HG02938 (cell line): ENCODE measurements around the gene SEC24A.
"Not testable (repeated sequence)": the region's sequence is repeated elsewhere in the genome, so short reads cannot be mapped to it uniquely, and the experiment has no call there.

Experiments used
- ATAC-seq: cut with Tn5 transposase; IDR thresholded peaks from one replicate; pipeline ENCODE4 v1.9.1; 2021; ENCODE audit warnings: mild to moderate bottlenecking, moderate library complexity; ENCODE audit not compliant: unreplicated experiment

SEC24A gene

DNA sequence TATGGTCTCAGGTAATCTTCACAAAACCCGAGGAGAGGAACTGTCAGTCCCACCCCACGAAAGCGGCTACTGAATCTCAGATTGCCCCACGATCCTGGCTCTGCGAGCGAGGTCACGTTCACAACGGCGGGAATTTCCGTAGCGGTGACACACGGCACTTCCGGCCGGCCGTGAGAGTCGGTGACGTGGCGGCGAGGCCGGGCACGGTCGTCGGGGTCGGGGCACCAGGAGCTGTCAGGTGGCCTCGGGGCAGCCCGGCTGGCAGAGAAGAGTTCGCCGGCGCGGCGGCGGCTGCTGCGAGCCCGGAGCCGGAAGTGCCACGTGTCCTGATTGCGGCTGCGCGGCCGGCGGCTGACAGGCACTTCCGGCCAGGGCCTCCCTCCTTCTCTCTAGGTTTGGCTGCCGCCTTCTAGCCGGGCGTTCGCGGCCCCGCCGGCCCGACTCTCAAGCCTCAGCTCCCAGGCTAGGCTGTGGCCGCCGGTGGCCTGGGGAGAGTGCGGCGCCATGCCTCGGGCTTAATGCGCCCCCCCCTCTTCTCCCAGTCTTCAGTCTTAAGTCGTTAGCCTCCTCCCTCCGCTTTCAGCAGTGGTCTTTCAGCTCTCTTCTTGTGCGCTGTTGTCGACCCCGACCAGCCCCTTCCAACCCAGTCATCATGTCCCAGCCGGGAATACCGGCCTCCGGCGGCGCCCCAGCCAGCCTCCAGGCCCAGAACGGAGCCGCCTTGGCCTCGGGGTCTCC, at the start of gene SEC24A:
Gene SEC24A (plus strand): TSS at position 361 of the 738 bp plus-strand sequence. CDS start 292 bp downstream, at position 653.
- ATAC-seq: peak; percentile 69

- not testable (repeated sequence) for ATAC-seq
These were observed 48.8 kb upstream of the SEC24A start for GRCh38 chr5:134599820-134600219.

DNA sequence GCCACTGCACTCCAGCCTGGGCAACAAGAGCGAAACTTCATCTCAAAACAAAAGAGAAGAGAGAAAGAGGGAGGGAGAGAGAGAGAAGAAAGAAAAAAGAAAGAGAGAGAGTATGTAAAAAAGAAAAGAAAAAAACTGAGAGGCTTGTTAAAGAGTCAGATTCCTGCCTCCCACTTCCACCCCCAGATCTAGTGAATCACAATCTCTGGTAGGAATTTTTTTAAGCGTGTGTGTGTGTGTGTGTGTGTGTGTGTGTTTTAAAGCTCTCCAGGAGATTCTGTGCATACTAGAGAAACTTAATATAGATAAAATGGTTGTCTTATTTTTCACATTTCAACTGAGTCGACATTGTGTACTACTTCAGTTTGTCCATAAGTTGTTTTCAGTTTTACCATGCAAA, 48.0 kb upstream of the SEC24A start:
- ATAC-seq: no peak

DNA sequence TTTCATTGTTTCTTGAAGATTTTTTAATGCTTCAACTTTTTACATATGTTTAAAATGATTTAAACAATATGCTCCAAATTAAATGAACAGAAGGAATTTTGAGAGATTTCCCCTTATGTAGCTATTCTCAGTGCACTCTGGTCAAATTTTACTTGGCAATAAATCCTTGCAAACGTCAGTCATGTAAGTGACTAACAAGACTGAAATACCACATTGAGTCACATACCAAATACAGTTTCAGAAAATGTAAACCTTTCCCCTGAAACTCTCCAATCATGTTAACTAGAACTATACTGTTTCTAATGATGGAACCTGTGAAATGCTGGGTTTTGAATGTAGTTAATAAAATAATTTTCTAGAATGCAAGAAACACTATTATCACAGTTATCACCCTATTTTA, 45.5 kb upstream of the SEC24A start:
- ATAC-seq: no peak

DNA sequence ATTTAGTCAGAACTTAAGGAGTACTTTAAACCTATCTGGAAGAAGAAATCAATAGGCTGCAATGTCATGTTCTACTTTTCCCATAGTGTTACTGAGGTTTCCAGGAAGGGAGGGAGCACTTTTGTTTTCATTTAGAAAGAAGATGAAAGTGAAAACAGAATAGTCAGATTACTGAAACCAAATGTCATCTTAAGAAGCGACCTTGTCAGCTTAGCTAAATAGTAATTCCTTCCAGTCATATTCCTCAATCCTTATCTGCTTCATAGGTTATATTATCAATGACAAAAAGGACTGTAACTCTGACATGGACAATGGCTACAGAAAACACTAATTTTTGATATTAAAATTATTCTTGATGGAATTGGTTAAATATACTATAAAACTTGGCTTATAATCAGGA, 43.7 kb upstream of the SEC24A start:
- ATAC-seq: no peak

DNA sequence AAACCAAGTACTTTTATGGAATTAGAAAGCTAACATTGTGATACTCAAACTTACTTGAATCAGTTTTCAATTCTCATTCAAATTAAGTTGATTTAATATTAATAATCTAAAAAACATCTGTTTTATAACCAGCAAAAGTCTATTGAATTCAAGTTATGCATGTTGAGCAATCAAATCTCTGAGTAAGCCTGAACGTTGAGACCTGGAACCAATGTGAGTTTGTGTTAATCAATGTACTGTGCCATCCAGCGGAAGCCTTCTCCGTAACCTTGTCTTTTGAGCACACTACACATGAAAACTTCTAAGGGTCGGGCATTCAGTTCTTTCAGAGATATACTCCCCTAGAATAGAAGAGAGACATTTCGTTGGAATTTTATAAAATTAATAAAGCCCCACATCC, 41.9 kb upstream of the SEC24A start:
- no peak for ATAC-seq

DNA sequence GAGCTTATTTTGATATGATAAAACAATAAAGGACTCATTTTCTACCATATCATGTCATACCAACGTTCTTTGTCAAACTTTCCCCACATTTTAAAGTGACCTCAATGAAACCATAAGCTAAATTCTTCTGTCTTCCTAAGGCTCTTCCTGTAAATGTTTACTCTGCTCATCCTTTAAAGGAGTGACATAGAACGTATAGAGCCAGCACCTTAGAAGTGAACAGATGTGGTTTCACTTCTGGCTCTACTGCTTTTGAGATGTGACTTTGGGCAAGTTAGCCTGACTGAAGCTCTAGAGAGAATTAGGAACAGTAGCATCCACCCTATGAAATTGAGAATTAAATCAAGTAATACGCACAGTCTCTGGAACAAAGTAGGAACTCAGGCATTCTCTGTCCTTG, 40.0 kb upstream of the SEC24A start:
- no peak for ATAC-seq

DNA sequence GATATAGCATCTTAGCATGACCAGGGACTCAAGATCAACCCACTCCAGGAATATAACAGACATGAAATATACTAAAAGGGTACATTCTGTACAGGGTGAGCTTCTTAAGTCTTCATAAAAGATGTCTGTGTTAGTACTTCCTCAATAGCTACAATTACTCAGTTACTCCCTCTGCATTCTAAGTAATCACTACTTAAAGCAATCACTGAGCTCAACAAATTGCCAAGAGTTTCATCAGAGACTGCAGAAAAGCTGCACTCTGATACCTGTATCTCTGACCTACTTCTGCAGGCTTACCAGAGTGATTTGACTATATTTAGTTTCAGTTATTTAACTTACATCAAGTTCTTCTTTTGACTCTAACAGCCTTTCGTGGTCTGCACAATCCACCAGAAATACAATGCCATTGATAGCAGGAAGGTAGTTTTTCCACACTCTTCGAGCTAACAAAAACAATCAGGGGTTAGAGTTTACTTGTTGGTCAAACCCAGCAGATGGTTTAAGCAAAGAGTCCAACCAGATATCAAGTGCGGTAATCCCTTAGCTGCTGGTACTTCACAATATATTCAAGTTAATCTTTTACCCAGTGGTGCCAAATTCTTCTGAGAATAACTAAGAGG, 39.2 kb upstream of the SEC24A start:
- peak; percentile 70 for ATAC-seq

- no peak for ATAC-seq
These were observed 37.9 kb upstream of the SEC24A start for GRCh38 chr5:134610725-134611124.

GRCh38 chr5:134611515-134611914, 37.1 kb upstream of the SEC24A start:
- no peak for ATAC-seq

- no peak for ATAC-seq
These were observed 34.0 kb upstream of the SEC24A start for GRCh38 chr5:134614450-134615085.

DNA sequence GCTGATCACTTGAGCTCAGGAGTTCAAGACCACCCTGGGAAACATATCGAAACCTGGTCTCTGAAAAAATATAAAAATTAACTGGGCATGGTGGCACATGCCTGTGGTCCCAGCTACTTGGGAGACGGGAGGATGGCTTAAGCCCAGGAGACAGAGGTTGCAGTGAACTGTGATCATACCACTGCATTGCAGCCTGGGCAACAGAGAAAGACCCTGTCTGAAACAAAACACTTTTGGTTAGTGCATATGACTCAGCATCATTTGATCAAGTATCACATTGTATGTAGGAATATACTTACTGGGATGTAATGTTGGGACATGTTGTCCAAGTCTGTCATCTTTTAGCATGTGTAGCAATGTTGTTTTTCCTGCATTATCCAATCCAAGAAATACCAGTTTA, 28.0 kb upstream of the SEC24A start:
- ATAC-seq: no peak

DNA sequence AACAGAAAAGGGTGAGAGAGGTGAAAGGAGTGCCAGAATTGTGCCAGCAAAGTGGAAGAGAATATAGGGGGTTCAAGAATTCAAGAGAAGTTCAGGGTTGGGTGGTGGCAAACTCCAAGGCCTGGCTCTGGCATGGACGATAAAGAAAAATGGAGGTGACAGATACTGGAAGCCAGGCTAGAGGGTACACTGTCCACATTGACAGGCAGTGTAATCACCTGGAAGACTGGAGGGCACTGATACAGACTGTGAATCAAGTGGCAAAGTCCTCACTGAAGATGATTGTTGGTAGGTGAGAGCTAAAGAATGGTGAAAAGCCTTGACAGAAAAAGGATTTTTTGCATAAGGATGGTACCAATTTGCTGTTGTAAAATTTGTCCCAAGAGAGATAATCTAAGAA, 23.0 kb upstream of the SEC24A start:
- ATAC-seq: no peak

- no peak for ATAC-seq
These were observed 22.1 kb upstream of the SEC24A start for GRCh38 chr5:134626369-134627014.

GRCh38 chr5:134634227-134634626, 14.4 kb upstream of the SEC24A start:
- no peak for ATAC-seq

- ATAC-seq: not testable (repeated sequence)
These were observed 13.2 kb upstream of the SEC24A start for GRCh38 chr5:134635366-134635765.

DNA sequence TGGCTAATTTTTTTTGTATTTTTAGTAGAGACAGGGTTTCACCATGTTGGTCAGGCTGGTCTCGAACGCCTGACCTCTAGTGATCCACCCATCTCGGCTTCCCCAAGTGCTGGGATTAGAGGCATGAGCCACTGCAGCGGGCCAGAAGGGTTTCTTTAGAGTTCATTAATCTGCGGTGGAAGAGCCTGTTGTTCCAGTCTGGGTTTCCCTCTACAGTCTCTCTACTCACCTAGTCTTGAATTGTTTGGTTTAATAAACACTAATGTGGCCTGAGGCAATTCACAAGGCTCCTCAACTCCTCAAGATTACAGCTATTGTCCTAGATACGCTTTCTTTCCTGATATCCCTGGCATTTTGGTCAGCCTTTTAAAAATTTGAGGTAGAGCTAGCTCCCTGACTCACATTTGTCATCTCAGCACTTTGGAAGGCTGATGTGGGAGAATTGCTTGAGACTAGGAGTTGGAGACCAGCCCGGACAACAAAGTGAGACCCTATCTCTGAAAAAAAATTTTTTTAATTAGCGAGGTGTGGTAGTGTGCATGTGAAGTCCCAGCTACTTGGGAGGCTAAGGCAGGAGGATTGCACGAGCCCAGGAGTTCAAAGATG, 11.4 kb upstream of the SEC24A start:
- no peak for ATAC-seq

DNA sequence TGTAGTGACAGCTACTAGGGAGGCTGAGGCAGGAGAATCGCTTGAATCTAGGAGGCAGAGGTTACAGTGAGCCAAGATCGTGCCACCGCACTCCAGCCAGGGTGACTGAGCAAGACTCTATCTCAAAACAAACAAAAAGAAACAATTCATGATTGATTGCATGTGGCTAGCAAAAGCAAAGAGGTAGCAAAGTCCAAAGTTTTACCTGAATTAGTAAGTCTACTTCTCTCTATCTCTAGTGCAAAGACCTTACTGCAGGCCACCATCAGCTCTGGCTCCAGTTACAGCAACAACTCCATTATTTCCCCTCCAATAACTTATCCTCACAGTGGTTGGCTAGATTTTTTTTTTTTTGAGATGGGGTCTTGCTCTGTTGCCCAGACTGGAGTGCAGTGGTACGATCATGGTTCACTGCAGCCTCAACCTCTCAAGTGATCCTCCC, 9.8 kb upstream of the SEC24A start:
- no peak for ATAC-seq

- no peak for ATAC-seq
These were observed 5.6 kb upstream of the SEC24A start for GRCh38 chr5:134642931-134643530.

GRCh38 chr5:134647750-134648424, 698 bp upstream of the SEC24A start:
- peak; percentile 34 for ATAC-seq
